IMR-90 (cell line): Measurements from ENCODE around the gene SMYD2.

Experiments
- MXI1 ChIP-seq: IDR thresholded peaks from 2 replicates; pipeline ENCODE4 v1.6.1; 2012; ENCODE audit warnings: low read depth, mild to moderate bottlenecking, low read length, moderate library complexity, borderline replicate concordance
- POLR2A ChIP-seq: IDR thresholded peaks from 2 replicates; pipeline ENCODE4 v1.6.1; 2012; ENCODE audit warnings: mild to moderate bottlenecking, low read depth, low read length
- TF ChIP-seq, protein P1 (sequence below): conservative IDR thresholded peaks from 2 replicates; pipeline ENCODE4 v1.5.1; 2012; ENCODE audit warnings: mild to moderate bottlenecking, low read depth, low read length, improper control_type of control experiment

DNA sequence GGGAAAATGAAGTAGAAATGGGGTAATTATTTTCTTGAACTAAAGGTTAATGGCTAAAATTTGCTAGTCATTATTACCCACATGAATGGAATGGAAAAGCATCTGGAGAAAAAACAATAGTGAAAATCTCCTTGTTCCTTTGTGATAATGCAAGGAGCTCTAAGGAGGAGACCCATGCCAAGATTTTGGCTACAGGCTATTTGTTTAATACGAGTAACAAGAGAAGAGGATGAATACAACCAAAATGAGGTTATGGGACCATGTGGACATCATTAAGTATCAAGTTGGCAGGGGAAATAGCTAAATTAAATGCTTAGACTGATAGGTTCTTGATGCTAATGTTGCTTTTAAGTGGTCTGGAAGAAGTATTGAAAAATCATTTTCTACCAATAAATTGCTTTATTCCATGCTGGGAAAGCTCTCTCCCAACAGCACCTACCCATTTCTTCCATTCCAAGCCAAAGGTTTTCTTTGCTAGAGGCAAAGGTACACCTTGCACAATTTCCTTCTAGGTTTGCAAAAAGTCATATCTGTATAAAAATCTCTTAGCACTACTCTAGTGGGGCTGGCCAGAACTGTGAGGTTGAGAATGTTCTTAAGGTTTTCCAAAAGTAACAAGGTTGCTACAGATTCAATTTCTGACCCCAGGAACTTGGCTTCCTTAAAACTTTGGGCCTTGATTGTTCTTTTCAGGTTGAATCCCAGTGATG lies 100.2 kb downstream of the SMYD2 start:
- TF ChIP-seq, protein P1, sequence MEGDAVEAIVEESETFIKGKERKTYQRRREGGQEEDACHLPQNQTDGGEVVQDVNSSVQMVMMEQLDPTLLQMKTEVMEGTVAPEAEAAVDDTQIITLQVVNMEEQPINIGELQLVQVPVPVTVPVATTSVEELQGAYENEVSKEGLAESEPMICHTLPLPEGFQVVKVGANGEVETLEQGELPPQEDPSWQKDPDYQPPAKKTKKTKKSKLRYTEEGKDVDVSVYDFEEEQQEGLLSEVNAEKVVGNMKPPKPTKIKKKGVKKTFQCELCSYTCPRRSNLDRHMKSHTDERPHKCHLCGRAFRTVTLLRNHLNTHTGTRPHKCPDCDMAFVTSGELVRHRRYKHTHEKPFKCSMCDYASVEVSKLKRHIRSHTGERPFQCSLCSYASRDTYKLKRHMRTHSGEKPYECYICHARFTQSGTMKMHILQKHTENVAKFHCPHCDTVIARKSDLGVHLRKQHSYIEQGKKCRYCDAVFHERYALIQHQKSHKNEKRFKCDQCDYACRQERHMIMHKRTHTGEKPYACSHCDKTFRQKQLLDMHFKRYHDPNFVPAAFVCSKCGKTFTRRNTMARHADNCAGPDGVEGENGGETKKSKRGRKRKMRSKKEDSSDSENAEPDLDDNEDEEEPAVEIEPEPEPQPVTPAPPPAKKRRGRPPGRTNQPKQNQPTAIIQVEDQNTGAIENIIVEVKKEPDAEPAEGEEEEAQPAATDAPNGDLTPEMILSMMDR = no peak
- TF ChIP-seq POLR2A = no peak
- TF ChIP-seq MXI1 = no peak
